ENCODE measurements around the gene DENND1B. TPM values are rescaled to one million over a fixed set of nuclear protein-coding genes. Genes with fewer than 3 reads are reported as not detected.

Gene DENND1B
- total RNA-seq, 1 donor from 2014 or later = 10.2 TPM

DNA sequence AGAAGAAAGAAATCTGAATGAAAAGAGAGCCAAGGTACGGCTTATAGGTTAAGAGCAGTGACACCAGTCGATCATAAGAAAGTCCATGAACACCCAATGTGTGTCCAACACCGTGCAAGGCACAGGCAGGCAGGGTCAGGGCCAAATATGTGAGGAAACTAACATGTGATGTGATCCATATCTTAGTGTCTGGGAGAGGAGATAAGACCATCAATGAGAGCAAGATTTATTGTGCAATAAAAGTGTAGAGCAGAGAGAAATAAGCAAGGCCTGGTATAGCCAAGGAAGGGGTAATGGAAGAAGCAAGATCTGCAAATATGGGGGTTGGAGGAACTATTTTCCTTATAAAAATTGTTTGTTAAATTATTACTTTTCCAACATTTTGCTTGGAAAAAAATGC is 308.5 kb downstream of the DENND1B start:
- TF ChIP-seq CTCF (IDR thresholded peaks at IDR 0.05) = no peak
- peaks cover 19% of the 10 kb centered on the region for H3K4me1 Mint-ChIP-seq (ENCODE audit: unreplicated experiment)
- no peaks in the 10 kb centered on the region for H3K9me3 Mint-ChIP-seq (ENCODE audit: unreplicated experiment)
- no peaks in the 10 kb centered on the region for H3K27me3 Mint-ChIP-seq (ENCODE audit: unreplicated experiment)
- no peaks in the 10 kb centered on the region for H3K36me3 Mint-ChIP-seq (ENCODE audit: unreplicated experiment)
- H3K27ac Mint-ChIP-seq (ENCODE audit: unreplicated experiment) = no peak overlapping the region
- no peak overlapping the region for H3K4me3 Mint-ChIP-seq (ENCODE audit: unreplicated experiment)
- no peak for DNase-seq (ENCODE audit: extremely low spot score, unreplicated experiment)

DNA sequence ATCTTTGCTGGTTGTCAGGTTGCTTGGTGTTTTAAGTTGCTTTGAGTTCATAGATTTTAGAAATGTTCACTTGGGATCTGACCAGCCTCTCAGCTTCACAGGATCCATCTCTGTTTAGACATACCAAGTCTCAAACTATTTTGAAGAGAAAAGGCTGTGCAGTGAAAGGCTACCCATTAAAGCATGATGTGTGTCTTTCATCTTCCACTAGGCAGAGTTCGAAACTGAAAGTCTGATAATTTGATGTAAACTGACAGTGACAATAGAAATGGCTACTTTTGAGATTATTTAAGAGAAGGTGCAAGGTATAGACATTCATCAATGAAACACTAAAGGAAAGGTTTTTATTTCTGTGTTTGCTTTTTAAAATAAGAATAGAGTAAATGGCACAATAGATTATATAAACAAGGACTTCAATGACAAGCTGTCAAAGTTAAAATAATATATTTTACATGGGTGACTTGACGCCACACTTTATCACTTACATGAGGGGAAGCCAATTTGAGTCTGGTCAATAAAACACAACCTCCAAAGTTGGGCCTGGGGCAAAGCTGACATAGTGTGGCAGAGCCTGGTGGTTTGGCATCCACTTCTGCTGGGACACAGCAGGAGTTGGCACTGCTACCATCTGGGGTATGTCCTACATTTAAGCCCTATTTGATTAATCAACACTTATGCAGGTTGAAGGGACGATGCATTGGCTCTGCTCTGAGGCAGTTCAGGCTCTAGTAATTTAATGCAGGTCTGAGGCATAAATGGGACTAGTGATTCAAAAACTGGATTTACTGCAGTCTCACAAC is 309.6 kb downstream of the DENND1B start:
- Mint-ChIP-seq H3K9me3 (ENCODE audit: unreplicated experiment) (no peaks in the 10 kb centered on the region), H3K4me3 (ENCODE audit: unreplicated experiment) (no peak overlapping the region), H3K4me1 (ENCODE audit: unreplicated experiment) (peaks cover 19% of the 10 kb centered on the region), H3K27ac (ENCODE audit: unreplicated experiment) (no peak overlapping the region), H3K36me3 (ENCODE audit: unreplicated experiment) (no peaks in the 10 kb centered on the region), H3K27me3 (ENCODE audit: unreplicated experiment) (no peaks in the 10 kb centered on the region)
- DNase-seq (ENCODE audit: extremely low spot score, unreplicated experiment) = no peak
- no peak for TF ChIP-seq CTCF (IDR thresholded peaks at IDR 0.05)

- no peak overlapping the region for H3K4me3 Mint-ChIP-seq (ENCODE audit: unreplicated experiment)
Observed at GRCh38 chr1:197464044-197464443, 311.2 kb downstream of the DENND1B start.

DNA sequence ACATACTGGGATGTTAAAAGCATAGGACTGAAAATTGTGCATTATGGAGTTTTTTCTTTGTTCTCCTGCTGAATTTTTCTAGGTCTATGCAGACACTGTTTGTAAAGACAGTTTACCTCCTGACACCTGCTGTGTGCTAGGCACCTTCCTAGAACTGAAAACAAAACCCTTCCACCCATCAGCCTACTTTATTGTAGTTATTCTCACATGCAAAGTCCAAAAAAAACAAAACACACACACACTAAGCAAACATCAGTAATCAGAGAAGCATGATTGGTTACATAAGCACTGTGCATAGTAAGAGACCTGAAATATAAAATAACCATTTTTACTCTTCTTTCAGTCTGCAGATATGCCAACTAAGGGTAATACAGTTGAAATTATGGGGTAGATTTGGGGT is 312.1 kb downstream of the DENND1B start:
- H3K27me3 Mint-ChIP-seq (ENCODE audit: unreplicated experiment) = no peaks in the 10 kb centered on the region
- H3K9me3 Mint-ChIP-seq (ENCODE audit: unreplicated experiment) = no peaks in the 10 kb centered on the region
- TF ChIP-seq CTCF (IDR thresholded peaks at IDR 0.05) = no peak
- H3K27ac Mint-ChIP-seq (ENCODE audit: unreplicated experiment) = no peak overlapping the region
- no peak for DNase-seq (ENCODE audit: extremely low spot score, unreplicated experiment)
- no peak overlapping the region for H3K4me3 Mint-ChIP-seq (ENCODE audit: unreplicated experiment)
- no peaks in the 10 kb centered on the region for H3K36me3 Mint-ChIP-seq (ENCODE audit: unreplicated experiment)
- H3K4me1 Mint-ChIP-seq (ENCODE audit: unreplicated experiment) = peaks cover 18% of the 10 kb centered on the region

More at GRCh38 chr1:197464044-197464443, 311.2 kb downstream of the DENND1B start:
- Mint-ChIP-seq H3K27me3 (ENCODE audit: unreplicated experiment) (no peaks in the 10 kb centered on the region), H3K4me1 (ENCODE audit: unreplicated experiment) (peaks cover 19% of the 10 kb centered on the region), H3K36me3 (ENCODE audit: unreplicated experiment) (no peaks in the 10 kb centered on the region), H3K27ac (ENCODE audit: unreplicated experiment) (no peak overlapping the region), H3K9me3 (ENCODE audit: unreplicated experiment) (no peaks in the 10 kb centered on the region)
- no peak for DNase-seq (ENCODE audit: extremely low spot score, unreplicated experiment)
- TF ChIP-seq CTCF (IDR thresholded peaks at IDR 0.05) = no peak

GRCh38 chr1:197462539-197462938 is 312.7 kb downstream of the DENND1B start:
- no peak for DNase-seq (ENCODE audit: extremely low spot score, unreplicated experiment)
- TF ChIP-seq CTCF (IDR thresholded peaks at IDR 0.05) = no peak
- Mint-ChIP-seq H3K4me1 (ENCODE audit: unreplicated experiment) (peaks cover 12% of the 10 kb centered on the region), H3K4me3 (ENCODE audit: unreplicated experiment) (no peak overlapping the region), H3K27me3 (ENCODE audit: unreplicated experiment) (no peaks in the 10 kb centered on the region), H3K9me3 (ENCODE audit: unreplicated experiment) (no peaks in the 10 kb centered on the region), H3K36me3 (ENCODE audit: unreplicated experiment) (no peaks in the 10 kb centered on the region), H3K27ac (ENCODE audit: unreplicated experiment) (no peak overlapping the region)

Other genes with a start within 250 kb of the DENND1B start
- 2.1 and 2.6 TPM in 2 replicates for gene C1orf53, start 127.2 kb upstream of the DENND1B start, total RNA-seq
- gene LHX9, start 141.9 kb upstream of the DENND1B start, total RNA-seq = not detected in 2 replicates